HepG2 (cell line): ENCODE results near the gene ATP1A1. TPM values are rescaled to one million over a fixed set of nuclear protein-coding genes. Genes with fewer than 3 reads are reported as not detected.

Source experiments
- ATAC-seq: fragments of 200-7000 bp; cut with Tn5 transposase; 3 replicates; pipeline ENCODE4 v1.9.1; 2020; ENCODE audit warnings: mild to moderate bottlenecking, moderate library complexity
- BruUV-seq: library from RNA; stranded (reverse); fragments of 400-500 nt; replicated peaks from 2 replicates; lab custom pipeline; 2021; lab: Mats Ljungman, UMichigan
- CTCF ChIA-PET: fragments of 300-600 bp; formaldehyde crosslinking; extraction: SDS; loops from one replicate; lab custom pipeline; 2021; ENCODE audit warnings: low total read pairs, inconsistent platforms, low intra/inter-chr PET ratio; lab: Yijun Ruan, JAX
- POLR2A ChIA-PET: fragments of 350-600 bp; sonication (Branson Sonifier 250); formaldehyde crosslinking; loops from one replicate; lab custom pipeline; 2020; ENCODE audit warnings: antibody characterized with exemption, inconsistent platforms; lab: Yijun Ruan, JAX
- DNase-seq: peaks from one replicate; pipeline ENCODE4 v3.0.0-alpha.2; 2015; ENCODE audit warnings: low spot score
- FAIRE-seq: peaks from 3 replicates; lab custom pipeline; 2011; peaks lifted over from hg19 to GRCh38; lab: Jason Lieb, UNC
- H2AFZ ChIP-seq: one replicate; pipeline ENCODE4 v1.6.1; 2011; ENCODE audit warnings: low read length, inconsistent platforms
- H3K27ac ChIP-seq: fragments of 300-600 bp; 3 replicates; pipeline ENCODE4 v1.8.0; 2011; ENCODE audit warnings: mixed run types, mild to moderate bottlenecking, mixed read lengths, low read length, inconsistent platforms; ENCODE audit not compliant: insufficient read depth; ENCODE audit errors: extremely low read length
- H3K27me3 ChIP-seq, 2 experiments: fragments of 200-600 bp in 1 of 2; 2 replicates in 1 of 2; 3 replicates in 1 of 2; pipeline versions ENCODE4 v1.6.0 to v1.8.0; 2011; ENCODE audit warnings: low read length in 2 of 2, mild to moderate bottlenecking in 2 of 2, moderate library complexity in 2 of 2, inconsistent platforms in 1 of 2; ENCODE audit not compliant: insufficient read depth in 2 of 2, control insufficient read depth in 1 of 2
- H3K36me3 ChIP-seq, 2 experiments: fragments of 200-600 bp in 1 of 2; replicated peaks in 1 of 2; 2 replicates in 1 of 2; 3 replicates in 1 of 2; pipeline versions ENCODE4 v1.5.1 to v1.8.0; 2011; ENCODE audit warnings: low read length in 2 of 2, inconsistent platforms in 1 of 2; ENCODE audit not compliant: insufficient read depth in 2 of 2, control insufficient read depth in 1 of 2
- H3K4me1 ChIP-seq: 2 replicates; pipeline ENCODE4 v1.5.1; 2012; ENCODE audit warnings: low read length, inconsistent platforms; ENCODE audit not compliant: insufficient read depth
- H3K4me2 ChIP-seq: 2 replicates; pipeline ENCODE4 v1.6.0; 2011; ENCODE audit warnings: low read depth, low read length, inconsistent platforms
- H3K4me3 ChIP-seq, 3 experiments: fragments of 200-600 bp in 1 of 3; sonication (generic), shearing (Covaris generic) in 1 of 3; replicated peaks in 1 of 3; 2 replicates each; pipeline ENCODE4 v1.5.1; 2011 to 2016; ENCODE audit warnings: low read length in 3 of 3, inconsistent platforms in 2 of 3, low read depth in 2 of 3, mild to moderate bottlenecking in 2 of 3, control low read depth in 1 of 3, mixed read lengths in 1 of 3; ENCODE audit not compliant: insufficient read depth in 1 of 3
- H3K79me2 ChIP-seq: one replicate; pipeline ENCODE4 v1.6.1; 2011; ENCODE audit warnings: low read length, inconsistent platforms; ENCODE audit not compliant: insufficient read depth
- H3K9ac ChIP-seq: 2 replicates; pipeline ENCODE4 v1.6.0; 2011; ENCODE audit warnings: mild to moderate bottlenecking, low read depth, low read length, inconsistent platforms; ENCODE audit not compliant: insufficient read depth
- H3K9me3 ChIP-seq: 2 replicates; pipeline ENCODE4 v1.5.1; 2012; ENCODE audit warnings: mild to moderate bottlenecking, low read length
- H4K20me1 ChIP-seq: 2 replicates; pipeline ENCODE4 v1.6.0; 2011; ENCODE audit warnings: inconsistent platforms, mild to moderate bottlenecking, low read length, moderate library complexity; ENCODE audit not compliant: insufficient read depth
- AGO2 ChIP-seq: fragments of 200-400 bp; formaldehyde crosslinking; optimal IDR thresholded peaks from 2 replicates; pipeline ENCODE3; 2017; ENCODE audit warnings: mild to moderate bottlenecking, low read depth, low read length, moderate library complexity
- ARNT ChIP-seq: fragments of 450-650 bp; IDR thresholded peaks from 2 replicates; pipeline ENCODE4 v1.6.1; 2017
- CHCHD3 ChIP-seq: sonication (generic); formaldehyde crosslinking; IDR thresholded peaks from 2 replicates; pipeline ENCODE4 v1.8.0; 2022; ENCODE audit warnings: mild to moderate bottlenecking, missing genetic modification reagents, moderate library complexity
- ETV6 ChIP-seq: sonication (generic); formaldehyde crosslinking; conservative IDR thresholded peaks from 2 replicates; pipeline ENCODE4 v1.4.0; 2020; ENCODE audit warnings: missing genetic modification reagents
- FOXK1 ChIP-seq: sonication (generic); formaldehyde crosslinking; IDR thresholded peaks from 2 replicates; pipeline ENCODE4 v1.4.0; 2020; ENCODE audit warnings: low read depth, missing genetic modification reagents, borderline replicate concordance
- HMGXB3 ChIP-seq: sonication (generic); formaldehyde crosslinking; IDR thresholded peaks from 2 replicates; pipeline ENCODE4 v1.4.0; 2020; ENCODE audit warnings: missing genetic modification reagents, borderline replicate concordance
- MYNN ChIP-seq: sonication (generic); formaldehyde crosslinking; IDR thresholded peaks from 2 replicates; pipeline ENCODE4 v1.4.0; 2020; ENCODE audit warnings: mild to moderate bottlenecking, low read depth, missing genetic modification reagents
- MZF1 ChIP-seq: sonication (generic); formaldehyde crosslinking; IDR thresholded peaks from 2 replicates; pipeline ENCODE4 v1.8.1; 2023; ENCODE audit warnings: mild to moderate bottlenecking, missing genetic modification reagents, borderline replicate concordance
- SCMH1 ChIP-seq: sonication (generic); formaldehyde crosslinking; IDR thresholded peaks from 2 replicates; pipeline ENCODE4 v1.9.0; 2021; ENCODE audit warnings: missing genetic modification reagents, mild to moderate bottlenecking, borderline replicate concordance
- SRF ChIP-seq: IDR thresholded peaks from 2 replicates; pipeline ENCODE4 v1.6.1; 2011; ENCODE audit warnings: mild to moderate bottlenecking, low read depth, low read length, moderate library complexity
- SRSF9 ChIP-seq: fragments of 200-400 bp; formaldehyde crosslinking; IDR thresholded peaks from 2 replicates; pipeline ENCODE4 v1.6.1; 2018; ENCODE audit warnings: borderline replicate concordance, mild to moderate bottlenecking, low read depth, low read length; ENCODE audit not compliant: insufficient read depth, poor library complexity, severe bottlenecking
- ZFP36L2 ChIP-seq: sonication (generic); formaldehyde crosslinking; IDR thresholded peaks from 2 replicates; pipeline ENCODE4 v1.4.0; 2020; ENCODE audit warnings: missing genetic modification reagents
- ZNF615 ChIP-seq: sonication (generic); formaldehyde crosslinking; IDR thresholded peaks from 2 replicates; pipeline ENCODE4 v1.5.0; 2020; ENCODE audit warnings: mild to moderate bottlenecking, missing genetic modification reagents, borderline replicate concordance
- WGBS: methylation state at CpG from one replicate; pipeline ENCODE4 v1.1.6; 2017; ENCODE audit warnings: low lambda C conversion rate; 5-methylcytosine and 5-hydroxymethylcytosine counted together
- in situ Hi-C: cut with HindIII; loops from 2 replicates; pipeline ENCODE4 v1.10.0; 2017; ENCODE audit warnings: low pct_unique_long_range_greater_than_20kb; ENCODE audit not compliant: extremely low pct_ligation_motif_present
- intact Hi-C: fragments of 100-400 bp; cut with micrococcal nuclease; formaldehyde crosslinking; loops from one replicate; pipeline ENCODE4 v1.10.0; 2022; ENCODE audit not compliant: unreplicated experiment
- polyA plus RNA-seq, 8 experiments: library from polyadenylated mRNA; depleted of rRNA in 3 of 8; stranded (reverse) in 7 of 8; unstranded in 1 of 8; fragments of >200 nt; fragmentation: Illumina TruSeq in 4 of 8; extraction: Trizol in 4 of 8; gene quantifications; 2 replicates each; pipeline versions ENCODE4 v1.2.1 to v1.2.3, GENCODE V29; 2011 to 2016; ENCODE audit warnings: low read depth in 4 of 8, missing spikeins in 1 of 8, mixed read lengths in 1 of 8; ENCODE audit not compliant: insufficient read depth in 1 of 8
- total RNA-seq, 5 experiments: library from RNA; depleted of rRNA; stranded (reverse); fragments of >200 nt; fragmentation: Illumina TruSeq; extraction: Trizol; gene quantifications; 2 replicates each; pipeline ENCODE4 v1.2.3, GENCODE V29; 2016; ENCODE audit warnings: low read depth in 1 of 5

ATP1A1 gene
- total and polyA plus RNA-seq, 2 of the 13 experiments (the other 11 are each of a cell fraction or from before 2014, with no cell fraction given): 280 to 705 TPM

DNA sequence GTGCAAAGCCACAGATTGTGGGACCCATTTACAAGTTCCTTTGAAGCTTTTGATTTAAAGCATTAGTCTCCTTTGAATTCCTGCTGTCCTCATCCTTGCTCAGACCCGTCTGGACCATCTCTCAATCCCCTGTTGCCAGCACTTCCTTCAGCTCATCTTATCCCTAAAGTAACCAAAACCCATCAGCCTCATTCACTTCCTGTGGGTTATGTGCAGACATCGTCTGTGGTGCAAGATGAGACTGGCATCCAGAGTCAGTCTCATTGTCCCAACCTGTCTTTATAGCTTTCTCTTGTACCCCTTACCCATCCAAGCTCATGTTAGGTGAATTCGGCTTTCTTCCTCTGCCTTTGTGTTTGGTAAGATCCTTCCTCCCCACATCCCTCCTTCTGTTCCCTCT is 29.3 kb downstream of the ATP1A1 start:
- BruUV-seq: no TSS peak

More for the DNA sequence above, 29.3 kb downstream of the ATP1A1 start:
- DNase-seq: no peak
- ATAC-seq: no peak
- Histone ChIP-seq H3K9me3 (no peaks in the 10 kb centered on the region), H3K36me3 (peaks cover 66 to 100% of the 10 kb centered on the region in 2 experiments), H3K27me3 (no peaks in the 10 kb centered on the region), H3K4me2 (no peak overlapping the region), H2AFZ (no peak overlapping the region)
- CTCF ChIA-PET: no interaction called here
- POLR2A ChIA-PET: interaction anchor here (1.2 to 1.9 kb wide), 2 partner anchors 14 to 90 kb away, joined by 3 to 7 read pairs; no protein-coding TSS in a partner anchor
- TF ChIP-seq CHCHD3 (CRISPR knock-in tag) (no peak), AGO2 (no peak), MZF1 (CRISPR knock-in tag) (no peak), SRSF9 (no peak), ARNT (no peak), SRF (no peak), ZNF615 (no peak), HMGXB3 (no peak), SCMH1 (CRISPR knock-in tag) (no peak), FOXK1 (CRISPR knock-in tag) (no peak), ZFP36L2 (CRISPR knock-in tag) (no peak), ETV6 (CRISPR knock-in tag) (no peak), MYNN (CRISPR knock-in tag) (no peak)
- TF ChIP-seq, all 625 proteins: peak for 0
- in situ Hi-C loops (loop anchor here (10.0 kb wide), 1 partner anchor 82 kb away; no protein-coding TSS in a partner anchor), intact Hi-C loops (no loop called here)
- FAIRE-seq: no peak
- Histone ChIP-seq H3K9ac (no peak overlapping the region), H3K27ac (no peak overlapping the region), H3K4me3 (no peak overlapping the region), H3K4me1 (no peaks in the 10 kb centered on the region), H4K20me1 (no peaks in the 10 kb centered on the region), H3K79me2 (no peaks in the 10 kb centered on the region)
- WGBS: 94% methylated on average over 3 of the region's 3 CpGs
